GM19372 (cell line): Measurements from ENCODE around the gene SIX5.

Source experiments
- ATAC-seq: cut with Tn5 transposase; IDR thresholded peaks from one replicate; pipeline ENCODE4 v1.9.1; 2021; ENCODE audit warnings: mild to moderate bottlenecking, low read depth, moderate library complexity; ENCODE audit not compliant: unreplicated experiment

Gene SIX5

DNA sequence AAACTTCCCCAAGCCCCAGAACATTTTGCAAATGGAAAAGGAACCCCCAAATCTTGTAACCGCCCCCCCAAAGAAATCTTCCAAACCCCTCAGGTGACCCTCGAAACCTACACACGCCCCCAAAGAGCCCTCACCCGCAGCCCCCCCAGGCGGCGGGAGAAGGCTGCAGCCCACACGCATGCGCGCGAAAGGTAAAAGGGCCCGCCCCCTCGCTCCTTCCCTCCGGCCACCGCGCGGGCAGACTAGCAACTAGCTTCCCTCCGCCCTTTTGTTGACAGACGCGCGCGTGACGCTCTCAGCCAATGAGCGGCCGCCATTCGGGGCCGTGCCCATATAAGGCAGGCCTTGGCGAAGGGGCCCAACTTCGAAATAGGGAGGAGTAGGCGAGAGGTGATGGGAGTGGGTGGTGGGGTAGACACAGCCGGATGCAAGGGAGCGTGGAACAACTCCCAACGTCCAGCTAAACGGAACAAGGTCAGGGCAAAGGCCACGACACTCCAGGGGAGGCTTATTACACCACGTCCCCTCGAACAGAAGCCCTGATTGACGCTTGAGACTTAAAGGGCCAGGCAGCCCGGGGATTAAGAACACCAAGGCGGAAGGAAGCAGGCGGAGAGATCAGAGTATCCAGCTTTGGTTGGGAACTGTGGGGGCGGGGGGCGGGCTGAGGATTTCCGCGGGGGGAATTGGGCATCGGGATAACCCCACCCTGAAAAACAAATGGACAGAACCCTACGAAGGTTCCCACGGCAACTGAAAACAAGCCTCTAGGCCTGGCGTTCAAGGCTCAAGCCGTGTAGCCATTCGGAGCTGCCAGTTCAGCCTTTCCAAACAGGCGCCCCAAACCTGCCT is 51.7 kb downstream of the SIX5 start:
- peak; percentile 95 for ATAC-seq

GRCh38 chr19:45716359-45717130 is 52.5 kb downstream of the SIX5 start:
- ATAC-seq = no peak

DNA sequence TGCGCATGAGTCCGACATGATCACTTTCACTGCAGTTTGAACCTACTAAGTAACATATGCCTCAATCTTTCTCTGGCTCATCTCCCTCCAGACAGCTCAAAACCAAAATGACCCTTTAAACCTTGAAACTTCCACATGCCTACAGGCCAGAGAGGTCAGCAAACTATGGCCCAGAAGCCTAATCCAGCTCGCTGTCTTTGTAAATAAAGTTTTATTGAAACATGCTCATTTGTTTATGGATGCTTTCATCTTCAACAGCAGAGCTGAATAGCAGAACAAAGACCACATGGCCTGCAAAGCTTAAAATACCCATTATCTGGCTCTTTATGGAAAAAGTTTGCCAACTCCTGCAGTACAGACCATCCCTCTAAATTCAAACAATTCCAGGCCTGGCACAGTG is 53.9 kb downstream of the SIX5 start:
- ATAC-seq = no peak
